Mesodermal cell (in vitro differentiated cells): ENCODE data around the gene CRACR2A.

Experiments
- H3K27ac ChIP-seq: 2 replicates; pipeline ENCODE4 v1.7.0; 2013; ENCODE audit warnings: mild to moderate bottlenecking, low read depth, low read length, moderate library complexity; ENCODE audit not compliant: severe bottlenecking
- H3K36me3 ChIP-seq: 2 replicates; pipeline ENCODE4 v1.7.1; 2013; ENCODE audit warnings: mild to moderate bottlenecking, low read length, moderate library complexity; ENCODE audit not compliant: control insufficient read depth, insufficient read depth
- H3K4me1 ChIP-seq: one replicate; pipeline ENCODE4 v1.7.1; 2013; ENCODE audit warnings: mild to moderate bottlenecking, low read length; ENCODE audit not compliant: insufficient read depth, control insufficient read depth, poor library complexity, severe bottlenecking
- H3K4me3 ChIP-seq: 2 replicates; pipeline ENCODE4 v1.7.0; 2013; ENCODE audit warnings: low read length, control low read depth, mild to moderate bottlenecking; ENCODE audit not compliant: insufficient read depth, poor library complexity, severe bottlenecking; ENCODE audit errors: extremely low read depth
- H3K9me3 ChIP-seq: 2 replicates; pipeline ENCODE4 v1.7.1; 2013; ENCODE audit warnings: mild to moderate bottlenecking, low read length, moderate library complexity; ENCODE audit not compliant: control insufficient read depth
- WGBS, 2 experiments: methylation state at CpG; one replicate each; pipeline ENCODE4 v1.1.5; 2013; ENCODE audit warnings: missing lambda C conversion rate in 2 of 2; ENCODE audit not compliant: insufficient coverage in 2 of 2; 5-methylcytosine and 5-hydroxymethylcytosine counted together

CRACR2A gene

GRCh38 chr12:3572560-3572959 lies 180.3 kb downstream of the CRACR2A start:
- Histone ChIP-seq H3K4me1 (no peaks in the 10 kb centered on the region), H3K4me3 (no peak overlapping the region), H3K9me3 (no peaks in the 10 kb centered on the region), H3K27ac (no peak overlapping the region), H3K36me3 (no peaks in the 10 kb centered on the region)

- Histone ChIP-seq H3K4me3 (no peak overlapping the region), H3K27ac (no peak overlapping the region), H3K4me1 (no peaks in the 10 kb centered on the region), H3K36me3 (no peaks in the 10 kb centered on the region), H3K9me3 (no peaks in the 10 kb centered on the region)
Measured at GRCh38 chr12:3571724-3572123, 181.2 kb downstream of the CRACR2A start.

GRCh38 chr12:3571323-3571722 lies 181.6 kb downstream of the CRACR2A start:
- H3K36me3 ChIP-seq, result no peaks in the 10 kb centered on the region

GRCh38 chr12:3568695-3569094 lies 184.2 kb downstream of the CRACR2A start:
- Histone ChIP-seq H3K36me3 (no peaks in the 10 kb centered on the region), H3K27ac (no peak overlapping the region), H3K9me3 (no peaks in the 10 kb centered on the region), H3K4me1 (no peaks in the 10 kb centered on the region), H3K4me3 (no peak overlapping the region)
- 94 to 98% methylated on average over 7 to 9 of the region's 9 CpGs for WGBS, 2 experiments

More at GRCh38 chr12:3571323-3571722, 181.6 kb downstream of the CRACR2A start:
- WGBS, 2 experiments, result no CpG with 5 or more reads among the region's 1 CpG
- no peak overlapping the region for H3K4me3 ChIP-seq
- no peaks in the 10 kb centered on the region for H3K4me1 ChIP-seq
- no peaks in the 10 kb centered on the region for H3K9me3 ChIP-seq
- no peak overlapping the region for H3K27ac ChIP-seq

GRCh38 chr12:3565985-3566384 lies 186.9 kb downstream of the CRACR2A start:
- H3K9me3 ChIP-seq, result no peaks in the 10 kb centered on the region
- H3K4me3 ChIP-seq, result no peak overlapping the region
- H3K4me1 ChIP-seq, result no peaks in the 10 kb centered on the region
- WGBS, 2 experiments, result 86% methylated on average over 1 of the region's 1 CpG; no CpG with 5 or more reads in 1 of the 2 experiments
- no peaks in the 10 kb centered on the region for H3K36me3 ChIP-seq
- H3K27ac ChIP-seq, result no peak overlapping the region
